Measurements from ENCODE around the gene LRP2. TPM values are rescaled to one million over a fixed set of nuclear protein-coding genes. Genes with fewer than 3 reads are reported as not detected.
A peak's percentile ranks its signal among the peaks of the same experiment; 100 is the strongest.

Gene LRP2
- total and polyA plus RNA-seq, 3 experiments from 2014 or later: 0.04 to 0.07 TPM; not detected in 1

DNA sequence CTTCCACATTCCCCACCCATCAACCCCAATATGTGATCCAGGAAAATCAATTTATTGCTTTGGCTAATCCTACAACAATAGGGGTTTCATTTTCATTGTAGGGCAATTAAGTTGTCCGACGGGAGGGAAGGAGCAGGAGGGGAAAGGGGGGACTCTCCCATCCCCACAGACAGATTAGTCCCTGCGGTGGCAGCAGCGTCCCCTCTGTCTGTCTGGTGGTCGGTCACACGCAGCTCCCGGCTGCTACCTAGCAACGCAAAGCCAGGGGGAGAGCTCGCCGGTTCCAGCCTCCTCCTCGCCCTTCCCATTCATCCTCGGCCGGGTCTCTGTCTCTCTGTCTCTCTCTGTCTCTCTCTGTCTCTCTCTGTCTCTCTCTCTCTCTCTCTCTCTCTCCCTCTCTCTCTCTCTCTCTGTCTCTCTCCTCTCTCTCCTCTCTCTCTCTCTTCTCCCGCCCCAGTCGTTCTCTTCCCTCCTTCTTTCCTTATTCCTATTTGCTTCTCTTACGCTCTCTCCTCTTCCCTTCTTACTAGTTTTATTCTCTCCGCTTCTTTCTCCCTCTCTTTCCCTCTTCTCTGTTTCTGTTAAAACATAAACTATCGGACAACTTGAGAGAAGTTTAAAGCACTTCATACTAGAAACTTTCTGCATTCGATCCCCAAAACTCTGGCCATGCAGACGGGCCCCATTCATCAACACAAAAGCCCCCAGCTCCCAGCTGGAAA lies 1.2 kb downstream of the LRP2 start:
- Mint-ChIP-seq H3K9me3 (no peaks in the 10 kb centered on the region), H3K4me1 (peaks cover 29 to 38% (median 38%) of the 10 kb centered on the region in 3 donors), H3K27ac (peak overlapping the region in 2 of 8 donors; percentile 14 to 57), H3K4me3 (peak overlapping the region; percentile 63 to 90 (median 82)), H3K27me3 (peaks cover 30 to 53% of the 10 kb centered on the region in 2 donors), H3K36me3 (peaks cover 0 to 2% (median 0%) of the 10 kb centered on the region in 3 donors)
- H3K27ac ChIP-seq (ENCODE audit: low read depth, low read length): peak overlapping the region; percentile 3
- no peaks in the 10 kb centered on the region for H3K9me3 ChIP-seq (ENCODE audit: low read length)
- H3K36me3 ChIP-seq (ENCODE audit: insufficient read depth, low read length): no peaks in the 10 kb centered on the region
- no peak for DNase-seq
- peaks cover 31% of the 10 kb centered on the region for H3K27me3 ChIP-seq (ENCODE audit: insufficient read depth, low read length, poor library complexity, severe bottlenecking)
- ChIA-PET POLR2A (no interaction called here), CTCF (no interaction called here)
- H3K4me1 ChIP-seq (ENCODE audit: insufficient read depth, low read length): peaks cover 20% of the 10 kb centered on the region
- peak overlapping the region; percentile 71 for H3K4me3 ChIP-seq (ENCODE audit: low read length)

- no peak overlapping the region for H3K27ac Mint-ChIP-seq
Measured at GRCh38 chr2:169358016-169358415, 4.3 kb downstream of the LRP2 start.

GRCh38 chr2:169354244-169354643 lies 8.1 kb downstream of the LRP2 start:
- Mint-ChIP-seq H3K27me3 (peaks cover 1 to 27% of the 10 kb centered on the region in 2 donors), H3K27ac (no peak overlapping the region), H3K36me3 (no peaks in the 10 kb centered on the region), H3K4me3 (no peak overlapping the region), H3K9me3 (no peaks in the 10 kb centered on the region), H3K4me1 (no peaks in the 10 kb centered on the region)
- H3K27ac ChIP-seq (ENCODE audit: low read depth, low read length): no peak overlapping the region
- POLR2A ChIA-PET: no interaction called here
- no peaks in the 10 kb centered on the region for H3K27me3 ChIP-seq (ENCODE audit: insufficient read depth, low read length, poor library complexity, severe bottlenecking)
- no peak overlapping the region for H3K4me3 ChIP-seq (ENCODE audit: low read length)
- no peaks in the 10 kb centered on the region for H3K9me3 ChIP-seq (ENCODE audit: low read length)
- no peak for DNase-seq
- H3K36me3 ChIP-seq (ENCODE audit: insufficient read depth, low read length): no peaks in the 10 kb centered on the region
- H3K4me1 ChIP-seq (ENCODE audit: insufficient read depth, low read length): no peaks in the 10 kb centered on the region
- CTCF ChIA-PET: no interaction called here

More at GRCh38 chr2:169358016-169358415, 4.3 kb downstream of the LRP2 start:
- Histone ChIP-seq H3K4me3 (ENCODE audit: low read length) (no peak overlapping the region), H3K4me1 (ENCODE audit: insufficient read depth, low read length) (peaks cover 14% of the 10 kb centered on the region), H3K27ac (ENCODE audit: low read depth, low read length) (no peak overlapping the region), H3K36me3 (ENCODE audit: insufficient read depth, low read length) (no peaks in the 10 kb centered on the region), H3K27me3 (ENCODE audit: insufficient read depth, low read length, poor library complexity, severe bottlenecking) (peaks cover 22% of the 10 kb centered on the region), H3K9me3 (ENCODE audit: low read length) (no peaks in the 10 kb centered on the region)
- CTCF ChIA-PET: no interaction called here
- H3K27me3 Mint-ChIP-seq: peaks cover 21 to 54% of the 10 kb centered on the region in 2 donors
- peaks cover 13 to 21% (median 16%) of the 10 kb centered on the region in 3 donors for H3K4me1 Mint-ChIP-seq
- no peak for DNase-seq
- no peaks in the 10 kb centered on the region for H3K9me3 Mint-ChIP-seq
- POLR2A ChIA-PET: no interaction called here
- peak overlapping the region in 1 of 7 donors; percentile 9 for H3K4me3 Mint-ChIP-seq
- peaks cover 0 to 1% (median 0%) of the 10 kb centered on the region in 3 donors for H3K36me3 Mint-ChIP-seq

DNA sequence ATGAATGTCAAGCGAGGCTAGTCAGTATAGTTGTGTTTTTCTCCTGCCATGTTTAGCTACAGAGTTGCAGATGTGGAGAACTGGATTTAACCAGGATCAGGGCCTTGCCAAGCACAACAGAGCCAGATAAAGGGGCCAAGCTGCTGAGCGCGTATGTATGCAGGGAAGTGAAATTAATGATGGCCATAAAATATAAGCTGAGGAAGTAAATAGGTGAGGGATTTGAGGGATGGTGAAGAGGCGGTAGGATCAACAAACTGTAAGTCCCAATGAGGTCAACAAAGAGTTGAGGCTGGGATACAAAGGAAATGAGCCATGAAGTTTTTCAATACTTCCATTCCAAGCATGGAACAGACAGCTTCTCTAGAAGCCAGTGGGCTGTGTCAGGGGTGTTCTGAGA lies 10.6 kb downstream of the LRP2 start:
- H3K4me3 ChIP-seq (ENCODE audit: low read length): no peak overlapping the region
- no peak overlapping the region for H3K27ac ChIP-seq (ENCODE audit: low read depth, low read length)
- ChIA-PET CTCF (no interaction called here), POLR2A (no interaction called here)
- Mint-ChIP-seq H3K4me1 (no peaks in the 10 kb centered on the region), H3K36me3 (no peaks in the 10 kb centered on the region), H3K9me3 (no peaks in the 10 kb centered on the region), H3K4me3 (no peak overlapping the region), H3K27me3 (peaks cover 0 to 20% of the 10 kb centered on the region in 2 donors), H3K27ac (no peak overlapping the region)
- no peaks in the 10 kb centered on the region for H3K27me3 ChIP-seq (ENCODE audit: insufficient read depth, low read length, poor library complexity, severe bottlenecking)
- no peak for DNase-seq
- H3K4me1 ChIP-seq (ENCODE audit: insufficient read depth, low read length): no peaks in the 10 kb centered on the region
- H3K36me3 ChIP-seq (ENCODE audit: insufficient read depth, low read length): no peaks in the 10 kb centered on the region
- H3K9me3 ChIP-seq (ENCODE audit: low read length): no peaks in the 10 kb centered on the region

DNA sequence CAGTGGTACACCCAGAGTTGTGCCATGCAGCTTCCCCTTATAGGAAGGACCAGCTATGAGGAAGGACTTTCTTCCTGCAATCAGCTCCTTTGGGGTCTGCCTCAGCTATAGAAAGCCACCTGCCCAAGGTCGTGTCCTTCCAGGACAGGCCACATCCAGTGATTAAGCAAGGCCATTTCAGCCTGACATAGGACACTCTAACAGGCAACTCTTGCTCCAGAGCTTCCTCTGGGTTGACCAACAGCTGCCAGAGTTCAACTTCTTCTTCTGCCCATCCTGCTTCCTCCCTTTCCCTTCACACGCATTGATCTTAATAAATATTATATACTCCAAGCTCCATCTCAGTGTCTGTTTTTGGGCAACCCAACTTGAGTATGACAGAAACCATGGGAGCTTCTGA lies 12.8 kb downstream of the LRP2 start:
- no peaks in the 10 kb centered on the region for H3K9me3 Mint-ChIP-seq
- no peaks in the 10 kb centered on the region for H3K4me1 Mint-ChIP-seq

DNA sequence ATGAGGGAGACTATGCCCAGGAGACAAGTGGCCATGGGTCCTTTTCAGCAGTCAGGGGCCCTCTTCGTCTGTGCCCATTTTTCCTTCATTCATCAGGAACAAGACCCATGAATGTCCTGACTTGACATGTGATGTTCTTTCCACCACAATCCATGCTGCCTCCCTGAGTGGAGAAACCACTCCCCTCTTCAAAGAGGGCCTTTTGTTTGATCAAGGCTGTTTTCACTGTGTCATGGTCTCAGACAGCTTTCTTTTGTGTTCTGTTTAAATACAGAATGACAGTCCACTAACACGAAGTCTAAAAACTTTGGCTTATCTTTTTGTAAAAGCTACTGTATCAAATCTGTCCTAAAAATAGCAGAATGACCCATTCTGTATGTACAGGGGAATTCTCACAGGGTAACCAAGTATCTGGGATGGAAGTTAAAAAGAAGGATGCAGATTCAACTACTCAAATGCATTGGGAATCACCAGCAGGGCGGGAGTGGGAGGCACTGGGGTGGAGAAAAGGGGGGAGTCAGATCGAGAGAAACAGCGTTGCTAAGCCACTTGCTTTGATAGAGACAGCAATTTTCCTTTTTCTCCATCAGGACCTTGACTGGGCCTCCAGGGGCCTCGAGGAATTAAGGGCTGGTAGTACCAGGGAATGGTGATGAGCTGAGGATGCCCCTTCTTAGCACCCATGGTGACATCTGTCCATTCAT lies 13.9 kb downstream of the LRP2 start:
- H3K4me1 ChIP-seq (ENCODE audit: insufficient read depth, low read length): no peaks in the 10 kb centered on the region
- Mint-ChIP-seq H3K4me1 (no peaks in the 10 kb centered on the region), H3K9me3 (no peaks in the 10 kb centered on the region), H3K36me3 (no peaks in the 10 kb centered on the region), H3K27me3 (peaks cover 1 to 21% of the 10 kb centered on the region in 2 donors), H3K4me3 (no peak overlapping the region), H3K27ac (no peak overlapping the region)
- no peaks in the 10 kb centered on the region for H3K36me3 ChIP-seq (ENCODE audit: insufficient read depth, low read length)
- no peak for DNase-seq
- POLR2A ChIA-PET: no interaction called here
- no peak overlapping the region for H3K27ac ChIP-seq (ENCODE audit: low read depth, low read length)
- H3K4me3 ChIP-seq (ENCODE audit: low read length): no peak overlapping the region
- H3K9me3 ChIP-seq (ENCODE audit: low read length): no peaks in the 10 kb centered on the region
- CTCF ChIA-PET: no interaction called here
- no peaks in the 10 kb centered on the region for H3K27me3 ChIP-seq (ENCODE audit: insufficient read depth, low read length, poor library complexity, severe bottlenecking)

More for the DNA sequence above, 12.8 kb downstream of the LRP2 start:
- ChIA-PET POLR2A (no interaction called here), CTCF (no interaction called here)
- no peak for DNase-seq
- Histone ChIP-seq H3K27me3 (ENCODE audit: insufficient read depth, low read length, poor library complexity, severe bottlenecking) (no peaks in the 10 kb centered on the region), H3K4me3 (ENCODE audit: low read length) (no peak overlapping the region), H3K4me1 (ENCODE audit: insufficient read depth, low read length) (no peaks in the 10 kb centered on the region), H3K9me3 (ENCODE audit: low read length) (no peaks in the 10 kb centered on the region), H3K36me3 (ENCODE audit: insufficient read depth, low read length) (no peaks in the 10 kb centered on the region), H3K27ac (ENCODE audit: low read depth, low read length) (no peak overlapping the region)
- no peak overlapping the region for H3K27ac Mint-ChIP-seq
- no peaks in the 10 kb centered on the region for H3K36me3 Mint-ChIP-seq
- no peak overlapping the region for H3K4me3 Mint-ChIP-seq
- H3K27me3 Mint-ChIP-seq: peaks cover 1 to 17% of the 10 kb centered on the region in 2 donors

DNA sequence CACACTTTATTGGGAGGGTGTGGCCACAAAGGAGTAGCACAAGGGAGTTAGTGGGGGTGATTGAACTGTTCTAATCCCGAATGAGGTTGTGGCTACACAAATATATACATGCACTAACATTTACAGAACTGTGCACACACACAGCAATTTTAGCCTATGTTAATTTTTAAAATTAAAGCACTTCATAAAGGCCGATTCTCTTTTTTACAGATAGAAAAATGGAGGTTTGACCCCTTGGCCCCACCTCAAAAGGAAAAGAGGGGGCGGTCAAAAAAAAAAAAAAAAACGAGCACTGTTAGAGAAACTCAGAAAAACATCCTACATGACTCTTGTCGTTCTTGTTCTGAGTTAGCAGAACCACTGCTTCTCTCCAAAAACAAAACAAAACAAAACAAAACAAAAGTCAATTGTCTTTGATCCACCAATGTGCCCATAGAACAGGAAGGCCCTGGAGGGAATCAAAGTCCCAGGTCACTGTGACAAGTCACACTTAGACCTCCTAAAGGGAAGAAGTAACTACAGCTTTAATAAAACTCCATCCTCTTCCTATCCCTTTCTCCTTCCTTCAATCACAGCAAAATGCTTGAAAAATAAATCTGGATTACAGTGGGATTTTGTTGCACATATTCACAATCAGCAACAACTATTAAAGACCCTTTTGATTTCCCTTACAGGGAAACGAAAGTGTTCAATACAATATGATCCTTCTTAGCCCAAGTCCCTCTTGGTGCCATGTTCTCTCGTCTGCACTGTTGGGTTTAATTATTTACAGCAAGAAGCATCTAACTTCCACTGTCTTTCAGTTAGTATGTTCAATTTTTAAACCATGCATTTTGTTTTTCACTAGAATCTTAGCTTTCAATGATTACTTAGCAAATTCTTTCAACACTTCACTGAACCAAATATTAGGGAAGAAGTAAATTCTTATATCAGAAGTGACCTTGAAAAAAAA lies 16.6 kb downstream of the LRP2 start:
- Mint-ChIP-seq H3K4me1 (no peaks in the 10 kb centered on the region), H3K36me3 (no peaks in the 10 kb centered on the region), H3K4me3 (no peak overlapping the region), H3K27me3 (peaks cover 1 to 25% of the 10 kb centered on the region in 2 donors), H3K27ac (no peak overlapping the region), H3K9me3 (no peaks in the 10 kb centered on the region)
- Histone ChIP-seq H3K27me3 (ENCODE audit: insufficient read depth, low read length, poor library complexity, severe bottlenecking) (no peaks in the 10 kb centered on the region), H3K4me3 (ENCODE audit: low read length) (no peak overlapping the region), H3K4me1 (ENCODE audit: insufficient read depth, low read length) (no peaks in the 10 kb centered on the region), H3K27ac (ENCODE audit: low read depth, low read length) (no peak overlapping the region), H3K9me3 (ENCODE audit: low read length) (no peaks in the 10 kb centered on the region), H3K36me3 (ENCODE audit: insufficient read depth, low read length) (no peaks in the 10 kb centered on the region)
- ChIA-PET POLR2A (no interaction called here), CTCF (no interaction called here)
- DNase-seq: no peak
